HG03095 (cell line): ENCODE data around the gene AATF.

Experiments used
- ATAC-seq: cut with Tn5 transposase; IDR thresholded peaks from one replicate; pipeline ENCODE4 v1.9.1; 2021; ENCODE audit warnings: moderate library complexity; ENCODE audit not compliant: unreplicated experiment

AATF gene

DNA sequence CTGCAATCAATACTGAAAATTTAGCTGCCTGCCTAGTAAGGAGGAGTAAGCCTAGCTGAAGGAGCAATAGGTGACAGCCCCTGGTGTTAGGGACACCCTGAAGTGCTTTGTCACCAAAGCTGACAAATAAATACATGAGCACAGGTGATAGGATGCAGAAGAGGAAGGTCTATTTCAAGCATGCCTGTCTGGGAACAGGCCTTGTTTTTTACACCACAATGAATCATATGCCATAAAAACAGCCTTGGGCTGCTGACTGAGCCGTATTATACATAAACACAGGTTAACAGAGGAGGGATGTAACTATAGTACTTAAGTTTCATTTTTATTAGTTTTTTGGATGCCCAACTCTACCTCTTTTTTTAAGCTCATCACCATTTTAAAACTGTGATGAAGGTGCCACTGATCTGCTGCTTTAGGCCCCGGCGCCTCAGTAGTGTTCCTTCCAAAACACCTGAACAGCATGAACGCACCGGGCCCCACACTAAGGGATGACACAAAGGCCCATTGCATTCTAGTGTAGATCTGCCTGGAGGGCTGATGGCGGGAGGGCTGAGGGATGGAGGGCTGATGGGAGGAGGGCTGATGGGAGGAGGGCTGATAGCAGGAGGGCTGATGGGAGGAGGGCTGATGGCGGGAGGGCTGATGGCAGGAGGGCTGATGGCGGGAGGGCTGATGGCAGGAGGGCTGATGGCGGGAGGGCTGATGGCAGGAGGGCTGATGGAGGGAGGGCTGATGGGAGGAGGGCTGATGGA, 150.3 kb downstream of the AATF start:
- ATAC-seq: no peak

DNA sequence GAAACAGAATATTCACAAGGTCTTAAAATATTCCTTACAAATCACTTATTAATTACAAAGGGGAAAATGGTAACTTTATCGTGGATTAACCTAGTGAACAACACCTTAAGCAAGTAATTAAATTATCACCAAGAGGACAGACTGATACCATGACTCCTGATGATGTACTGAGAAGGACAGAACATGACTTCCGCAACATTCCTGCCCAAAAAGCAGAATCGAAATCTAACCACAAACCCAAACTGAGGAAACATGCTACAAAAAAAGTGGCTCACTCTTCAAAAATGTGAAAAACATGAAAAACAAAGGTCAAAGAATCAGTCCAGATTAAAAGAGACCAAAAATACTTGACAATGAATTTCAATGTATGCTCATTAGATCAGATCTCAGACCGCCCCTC, 151.5 kb downstream of the AATF start:
- no peak for ATAC-seq

DNA sequence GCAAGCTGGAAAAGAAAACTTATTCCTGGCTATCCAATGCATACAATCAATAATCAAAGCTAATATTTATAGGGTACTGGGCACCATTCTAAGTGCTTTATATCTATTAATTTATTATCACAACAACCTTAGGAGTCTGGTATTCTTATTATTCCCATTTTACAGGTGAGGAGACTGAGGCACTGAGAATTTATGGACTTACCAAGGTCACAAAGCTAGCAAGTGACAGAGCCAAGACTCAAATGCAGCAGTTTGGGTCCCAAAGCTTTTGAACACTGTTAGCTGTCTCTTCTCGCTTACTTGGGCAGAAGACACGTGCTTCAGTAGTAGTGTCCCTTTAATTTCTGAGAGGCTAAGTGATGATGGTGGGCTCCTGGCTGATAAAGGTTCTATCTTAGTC, 152.6 kb downstream of the AATF start:
- ATAC-seq: no peak

DNA sequence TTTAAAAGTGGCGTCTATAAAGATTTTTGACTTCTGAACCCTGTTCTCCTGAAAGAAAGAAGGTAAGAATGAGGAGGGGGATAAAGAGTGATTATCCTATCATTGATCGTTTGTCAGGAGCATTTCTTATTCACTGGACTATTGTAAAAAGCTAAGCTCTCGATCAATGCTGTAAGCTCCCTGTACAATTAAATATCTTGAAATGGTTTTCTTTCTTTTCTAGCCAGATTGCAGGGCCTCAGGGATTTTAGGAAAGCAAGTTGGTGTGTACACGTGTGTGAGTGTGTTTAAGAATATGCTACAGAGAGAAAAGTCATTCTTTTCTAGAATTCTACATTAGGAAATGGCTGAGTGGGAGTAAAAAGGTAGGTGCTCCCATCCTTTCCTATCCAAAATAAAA, 154.5 kb downstream of the AATF start:
- ATAC-seq: no peak

DNA sequence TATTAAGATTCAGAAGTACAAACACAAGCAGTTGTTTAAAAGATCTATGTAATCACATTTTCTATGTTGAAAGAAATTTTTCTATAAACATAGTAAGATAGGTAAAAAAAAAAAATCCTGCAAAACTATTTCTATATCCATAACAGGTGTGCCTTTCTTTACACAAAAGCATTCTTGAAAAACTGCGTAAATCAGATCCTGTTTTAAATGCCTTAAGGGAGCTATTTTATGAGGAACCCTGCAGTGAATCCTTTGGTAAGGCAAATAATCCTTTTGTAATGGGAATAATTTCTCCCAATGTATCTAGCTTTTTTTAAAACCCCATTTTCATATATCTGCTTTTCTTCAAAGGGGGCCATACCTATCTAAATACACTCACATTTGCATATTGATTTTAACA, 157.3 kb downstream of the AATF start:
- no peak for ATAC-seq
